Pancreas (tissue), 10 donors: ENCODE data around the gene VTN. TPM values are rescaled to one million over a fixed set of nuclear protein-coding genes. Genes with fewer than 3 reads are reported as not detected.
"Not testable (repeated sequence)": the region's sequence is repeated elsewhere in the genome, so short reads cannot be mapped to it uniquely, and the experiment has no call there.

Experiments
- ATAC-seq, 4 donors: fragments of 200-7000 bp; cut with Tn5 transposase; one replicate each; pipeline versions ENCODE4 v1.8.0 to v1.9.1; 2020; ENCODE audit warnings: mild to moderate bottlenecking in 4 of 4, moderate library complexity in 4 of 4
- DNase-seq, 6 donors: peaks; one replicate each; pipeline ENCODE4 v3.0.0-alpha.2; 2020
- FAIRE-seq: peaks from 2 replicates; lab custom pipeline; 2012; peaks lifted over from hg19 to GRCh38; lab: Jason Lieb, UNC
- H3K27ac ChIP-seq, 4 donors: fragments of 200-600 bp; sonication (generic); 1 replicate in 3 of 4; 2 replicates in 1 of 4; pipeline versions ENCODE4 v1.5.0 to v1.8.0; 2020
- H3K27me3 ChIP-seq, 4 donors: fragments of 200-600 bp; one replicate each; pipeline ENCODE4 v1.8.0; 2021
- H3K36me3 ChIP-seq, 3 donors: fragments of 200-600 bp; sonication (generic) in 1 of 3; one replicate each; pipeline versions ENCODE4 v1.5.0 to v1.8.0; 2020 to 2021
- H3K4me1 ChIP-seq, 3 donors: fragments of 200-600 bp; one replicate each; pipeline ENCODE4 v1.8.0; 2021
- H3K4me3 ChIP-seq, 4 donors: fragments of 200-600 bp; sonication (generic) in 2 of 4; one replicate each; pipeline versions ENCODE4 v1.5.0 to v1.8.0; 2020 to 2021
- H3K9me3 ChIP-seq, 4 donors: fragments of 200-600 bp; one replicate each; pipeline ENCODE4 v1.8.0; 2021
- CTCF ChIP-seq, 4 donors: fragments of 200-600 bp; sonication (generic) in 3 of 4; IDR thresholded peaks; one replicate each; pipeline versions ENCODE4 v1.5.0 to v1.8.0; 2021; ENCODE audit warnings: antibody characterized with exemption in 4 of 4
- WGBS, 2 donors: extraction: QIAGEN DNeasy Blood & Tissue Kit; methylation state at CpG; one replicate each; pipeline ENCODE4 v1.1.7; 2013; 5-methylcytosine and 5-hydroxymethylcytosine counted together
- intact Hi-C, 3 donors: fragments of 100-400 bp; cut with DNase I; formaldehyde crosslinking; loops; one replicate each; pipeline versions ENCODE4 v1.11.1 to v1.14.2; 2022
- polyA plus RNA-seq, 2 donors: library from polyadenylated mRNA; stranded (reverse); fragments of 200-250 nt; gene quantifications; one replicate each; pipeline ENCODE4 v1.2.3, GENCODE V29; 2013
- total RNA-seq, 6 donors: library from RNA; stranded (reverse); fragmentation: NEBNext Ultra II Directional in 4 of 6; extraction: Animal tissue kit (Norgen Biotek cat#: 25700) in 4 of 6; gene quantifications; one replicate each; pipeline versions ENCODE4 v1.2.1 to v1.2.4, GENCODE V29; 2021 to 2023
- donor health status: healthy with polysubstance abuse.
- donor health status: DM: no; HTN: no; CAD: no; lungs with moderate emphysema.
- donor health status: DM: no; HTN: no; CAD: no.
- donor health status: control.
- donor health status: control.
- donor health status: Bipolar disorder and iron deficiency.
- donor health status: DM: yes; HTN: yes; CAD: no.
- donor health status: DM: no; HTN: no; CAD: no.
- donor health status: DM: no; HTN: no; CAD: no.
- donor health status: DM: yes; HTN: yes; CAD: no.

VTN gene
- total and polyA plus RNA-seq, 8 donors, result 5.2 to 21.6 (median 12.1) TPM

GRCh38 chr17:28339431-28339830 is 30.7 kb downstream of the VTN start:
- Histone ChIP-seq H3K27ac (no peak overlapping the region), H3K4me3 (no peak overlapping the region), H3K9me3 (no peaks in the 10 kb centered on the region), H3K27me3 (no peaks in the 10 kb centered on the region), H3K4me1 (peaks cover 12 to 23% (median 20%) of the 10 kb centered on the region in 3 donors), H3K36me3 (peaks cover 8 to 47% (median 19%) of the 10 kb centered on the region in 3 donors)
- no peak for TF ChIP-seq CTCF (IDR thresholded peaks at IDR 0.05)
- DNase-seq, result no peak
- ATAC-seq, result no peak
- 84 to 88% methylated on average over 15 of the region's 15 CpGs for whole genome bisulfite sequencing, 2 donors
- FAIRE-seq, result no peak
- intact Hi-C loops, result no loop called here

- DNase-seq, H3K9me3 ChIP-seq, ATAC-seq, H3K4me3 ChIP-seq, H3K27me3 ChIP-seq, FAIRE-seq, intact Hi-C loops: not testable (repeated sequence)
- Histone ChIP-seq H3K36me3 (peaks cover 7 to 40% (median 19%) of the 10 kb centered on the region in 3 donors), H3K27ac (peak overlapping the region in 2 of 4 donors; percentile 4 to 30), H3K4me1 (peaks cover 12 to 30% (median 25%) of the 10 kb centered on the region in 3 donors)
- WGBS, 2 donors, result 90 to 91% methylated on average over 8 of the region's 8 CpGs
Measured at GRCh38 chr17:28338769-28339212, 31.3 kb downstream of the VTN start.

GRCh38 chr17:28338056-28338768 is 31.9 kb downstream of the VTN start:
- Histone ChIP-seq H3K27me3 (no peaks in the 10 kb centered on the region), H3K4me3 (no peak overlapping the region), H3K27ac (peak overlapping the region in 2 of 4 donors; percentile 4 to 30), H3K36me3 (peaks cover 7 to 34% (median 19%) of the 10 kb centered on the region in 3 donors), H3K4me1 (peaks cover 12 to 32% (median 31%) of the 10 kb centered on the region in 3 donors), H3K9me3 (no peaks in the 10 kb centered on the region)
- no peak for TF ChIP-seq CTCF (IDR thresholded peaks at IDR 0.05)
- intact Hi-C loops, result no loop called here
- WGBS, 2 donors, result 54 to 61% methylated on average over 5 of the region's 5 CpGs
- DNase-seq (no peak), ATAC-seq (no peak), FAIRE-seq (no peak)

GRCh38 chr17:28335959-28336871 is 33.9 kb downstream of the VTN start:
- intact Hi-C loops, result no loop called here

More at GRCh38 chr17:28335959-28336871, 33.9 kb downstream of the VTN start:
- H3K4me3 ChIP-seq, result peak overlapping the region; percentile 63 to 94 (median 88)
- peak; percentile 44 to 63 (median 52) for ATAC-seq
- no peak for FAIRE-seq
- H3K9me3 ChIP-seq, result no peaks in the 10 kb centered on the region
- no peak for TF ChIP-seq CTCF (IDR thresholded peaks at IDR 0.05)
- WGBS, 2 donors, result 2% methylated on average over 29 of the region's 29 CpGs
- H3K27me3 ChIP-seq, result no peaks in the 10 kb centered on the region
- peaks cover 12 to 45% (median 35%) of the 10 kb centered on the region in 3 donors for H3K4me1 ChIP-seq
- peaks cover 3 to 18% (median 7%) of the 10 kb centered on the region in 3 donors for H3K36me3 ChIP-seq
- DNase-seq, result peak in 4 of 6 donors; percentile 75 to 82 (median 78)
- H3K27ac ChIP-seq, result peak overlapping the region; percentile 86 to 98 (median 97)
